GM21526 (cell line): ENCODE results near the gene SLC4A2.
A peak's percentile ranks its signal among the peaks of the same experiment; 100 is the strongest.

Experiments
- ATAC-seq: cut with Tn5 transposase; IDR thresholded peaks from one replicate; pipeline ENCODE4 v1.9.1; 2021; ENCODE audit warnings: moderate library complexity; ENCODE audit not compliant: unreplicated experiment, low FRiP score

The SLC4A2 gene

DNA sequence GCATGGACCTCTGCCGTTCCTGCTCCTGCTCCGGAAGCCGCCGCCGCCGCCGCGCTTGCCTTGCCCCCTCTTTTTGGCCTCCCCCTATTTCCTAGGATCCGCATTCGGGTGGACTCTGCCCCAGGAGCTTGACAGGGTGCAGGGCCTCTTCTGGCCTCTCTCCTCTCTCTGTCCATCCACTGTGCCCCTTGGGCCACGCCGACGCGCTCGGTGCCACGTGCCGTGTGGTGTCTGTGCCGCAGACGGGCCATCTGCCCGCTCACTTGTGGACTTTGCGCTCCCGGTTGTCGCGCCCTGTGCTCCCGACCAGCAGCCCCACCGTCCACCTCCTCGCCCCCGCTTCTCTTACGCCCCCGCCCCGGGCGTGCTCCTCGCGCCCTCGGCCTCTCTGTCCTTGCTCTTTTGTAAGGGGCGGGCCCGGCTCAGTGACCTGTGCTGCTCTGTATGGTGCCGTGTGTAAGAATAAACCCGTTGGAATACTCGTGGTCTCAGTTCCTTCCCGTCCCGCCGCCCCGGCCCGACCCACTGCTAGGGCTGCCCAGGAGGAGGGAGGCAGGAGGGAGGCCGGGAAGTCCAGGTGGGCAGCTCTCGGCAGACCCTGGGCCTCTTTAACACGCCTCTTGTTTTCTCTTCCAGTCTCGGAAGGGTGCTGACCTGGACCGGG lies 63.9 kb downstream of the SLC4A2 start:
- ATAC-seq: no peak

DNA sequence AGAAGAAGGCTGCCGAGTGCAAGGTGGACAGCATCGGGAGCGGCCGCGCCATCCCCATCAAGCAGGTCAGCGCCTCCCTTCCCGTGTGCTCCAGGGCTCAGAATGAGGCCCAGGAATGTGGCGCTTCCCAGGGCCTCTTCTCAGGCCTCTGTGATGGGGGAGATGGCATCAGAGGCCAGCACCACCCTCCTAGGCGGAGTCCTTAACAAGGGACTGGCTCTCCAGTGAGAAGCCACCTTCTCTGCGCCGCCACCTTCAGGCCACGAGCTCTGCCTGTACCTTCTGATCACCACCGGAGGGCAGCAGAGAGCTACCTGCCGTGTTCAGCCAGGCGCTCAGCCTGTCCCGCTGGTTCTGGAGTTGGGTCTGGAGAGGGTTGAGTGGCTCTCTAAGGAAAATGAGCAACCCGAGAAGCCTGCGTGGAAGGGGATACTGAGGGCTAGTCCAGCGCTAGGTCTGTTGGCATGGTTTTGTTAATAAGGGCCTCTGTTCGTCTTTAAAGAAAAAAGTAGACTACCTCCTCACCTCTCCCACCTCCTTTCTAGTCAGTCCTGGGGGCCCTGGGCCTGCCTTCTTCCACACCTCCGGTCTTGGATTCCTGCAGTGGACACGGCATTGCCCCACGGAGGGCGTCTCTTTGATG lies 64.6 kb downstream of the SLC4A2 start:
- peak; percentile 75 for ATAC-seq

DNA sequence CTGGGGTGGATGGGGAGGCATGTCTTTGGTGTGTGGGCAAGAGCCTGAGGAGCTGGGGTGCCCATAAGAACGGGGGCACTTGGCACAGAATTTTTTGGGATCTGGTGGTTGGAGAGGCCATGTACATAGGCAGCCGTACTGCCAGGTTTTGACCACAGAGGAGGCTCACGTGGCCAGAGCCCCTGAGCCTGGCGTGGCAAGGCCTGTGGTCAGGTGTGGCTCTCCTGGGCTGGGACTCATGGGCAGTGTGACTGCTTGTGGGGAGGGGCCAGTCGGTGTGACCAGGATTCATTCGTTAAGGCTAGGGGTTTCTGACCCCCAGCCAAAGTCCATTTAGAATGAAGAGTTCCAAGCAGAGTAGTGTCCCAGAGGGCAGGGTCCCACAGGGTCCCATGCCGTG lies 65.1 kb downstream of the SLC4A2 start:
- no peak for ATAC-seq

DNA sequence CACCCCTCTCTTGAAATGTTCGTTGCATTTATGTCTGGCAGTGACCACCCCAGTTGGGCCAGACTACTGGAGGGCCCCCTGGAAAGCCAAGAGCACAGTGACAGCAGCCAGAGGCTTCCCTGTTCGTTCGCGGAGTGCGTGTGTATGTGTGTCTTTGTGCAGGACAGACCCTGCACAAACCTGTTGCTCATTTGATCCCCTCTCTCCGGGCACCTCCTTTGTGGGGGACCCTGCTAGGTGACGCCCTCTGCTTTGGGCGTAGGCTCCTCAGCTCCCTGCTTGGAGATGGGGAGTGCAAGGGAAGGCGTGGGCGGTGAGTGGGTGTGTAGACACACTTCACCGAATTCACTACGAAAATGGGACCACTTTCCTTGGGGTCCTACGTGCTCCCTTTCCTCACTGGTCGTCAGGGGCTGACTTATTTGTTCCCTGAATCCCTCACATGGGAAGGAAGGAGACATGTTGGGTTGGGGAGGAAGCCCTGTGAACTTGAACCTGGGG lies 65.6 kb downstream of the SLC4A2 start:
- no peak for ATAC-seq

DNA sequence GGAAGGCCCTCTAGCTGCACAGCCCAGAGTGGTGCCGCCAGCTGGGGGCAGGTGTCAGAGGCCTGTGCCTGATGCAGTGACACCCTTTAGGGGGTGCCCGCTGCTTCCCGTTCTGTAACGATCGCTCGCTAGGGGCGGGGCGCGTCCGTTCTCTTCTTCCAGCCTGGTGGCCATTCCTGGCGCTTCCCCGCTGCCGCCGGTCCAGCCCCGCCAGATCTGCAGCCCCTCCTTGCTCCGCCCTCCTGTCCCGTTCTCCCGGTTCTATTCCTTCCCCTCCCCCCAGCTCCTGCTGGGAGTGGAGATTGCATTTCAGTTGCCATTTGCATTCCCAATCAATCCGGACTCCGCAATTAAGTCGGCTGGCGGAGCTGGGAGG lies 66.1 kb downstream of the SLC4A2 start:
- no peak for ATAC-seq

DNA sequence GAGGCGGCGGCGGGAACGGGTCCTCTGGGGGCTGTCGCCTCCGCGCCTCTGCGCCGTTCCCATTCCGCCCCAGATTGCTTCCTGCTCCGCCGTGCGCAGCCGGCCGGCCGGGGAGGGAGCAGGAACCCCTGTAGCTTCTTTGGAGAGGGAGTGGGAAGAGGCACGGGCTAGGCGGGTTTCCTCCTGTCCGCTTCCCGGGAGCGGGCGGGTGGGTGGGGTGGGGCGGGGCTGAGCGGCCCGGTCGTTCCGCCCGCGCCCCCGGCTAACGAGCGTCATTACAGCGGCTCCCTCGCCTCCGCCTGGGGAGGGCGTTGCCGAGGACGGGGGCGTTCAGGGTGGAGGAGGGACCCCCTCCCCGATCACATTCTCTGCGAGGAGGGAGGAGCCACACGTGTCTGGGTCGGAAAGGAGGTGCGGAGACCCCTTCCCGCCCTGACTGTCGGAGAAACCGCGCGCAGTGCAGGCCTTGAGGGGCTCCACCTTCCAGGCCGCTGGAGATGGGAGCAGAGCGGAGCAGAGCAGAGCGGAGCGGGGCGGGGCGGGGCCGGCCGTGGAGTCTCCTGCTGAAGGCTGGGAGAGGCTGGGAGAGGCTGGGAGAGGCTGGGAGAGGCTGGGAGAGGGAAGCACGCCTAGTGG lies 66.6 kb downstream of the SLC4A2 start:
- ATAC-seq: no peak
